Measurements from ENCODE around the gene OR6F1.
"Not testable (repeated sequence)": the region's sequence is repeated elsewhere in the genome, so short reads cannot be mapped to it uniquely, and the experiment has no call there.

Gene OR6F1

DNA sequence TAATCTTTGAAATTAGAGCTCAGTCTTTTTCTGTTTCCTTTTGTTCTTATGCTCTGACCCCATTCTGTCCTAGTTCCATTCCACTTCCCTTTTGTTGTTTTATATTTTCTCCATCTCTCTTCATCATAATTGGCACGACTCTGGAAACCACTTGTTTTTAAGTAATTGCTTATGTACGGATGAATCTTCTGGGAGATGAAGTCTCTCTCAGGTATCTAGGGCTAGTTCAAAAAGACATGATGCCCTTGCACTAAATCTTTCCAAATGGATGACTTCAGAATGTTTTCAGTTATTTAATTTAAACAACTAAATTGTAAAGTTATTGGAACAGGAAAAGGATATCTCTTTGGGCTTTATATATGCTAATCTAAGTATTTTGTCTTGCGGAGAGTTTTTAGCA lies at the start of gene OR6F1:
OR6F1 (minus strand) TSS at position 101 of the 400 bp plus-strand sequence. CDS start 3,891 bp downstream, outside the sequence.
- DNase-seq (ENCODE audit: low read depth), result no peak
- no peak for TF ChIP-seq CTCF (IDR thresholded peaks at IDR 0.05; ENCODE audit: low read length, missing control alignments)
- H3K4me3 ChIP-seq (replicated peaks; ENCODE audit: low read depth, low read length), result no peak within 1 kb of the TSS

DNA sequence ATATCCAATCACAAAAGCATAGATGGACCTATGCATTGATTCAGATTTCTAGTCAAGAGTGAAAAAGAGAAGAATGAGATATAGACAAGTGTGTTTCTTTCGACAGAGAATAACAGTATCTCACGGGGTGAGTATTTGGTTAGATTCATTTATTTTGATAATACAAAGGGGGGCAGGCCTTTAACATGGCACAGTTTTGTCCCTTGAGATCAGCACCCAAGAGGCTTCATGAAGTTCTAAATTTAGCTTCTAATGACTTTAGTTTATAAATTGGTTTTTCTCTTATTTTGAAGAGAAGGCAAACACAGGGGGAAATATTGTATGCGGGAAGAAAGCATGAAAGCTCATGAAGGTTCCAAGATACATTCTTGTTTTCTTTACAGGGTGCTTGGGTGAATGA lies 44.0 kb upstream of the OR6F1 start, which contains the start of gene OR1C1:
OR1C1 (minus strand) TSS at position 101 of the 400 bp plus-strand sequence. CDS start 2,150 bp downstream, outside the sequence.
- DNase-seq (ENCODE audit: low read depth), result no peak
- TF ChIP-seq CTCF (IDR thresholded peaks at IDR 0.05; ENCODE audit: low read length, missing control alignments), result no peak
- no peak within 1 kb of the TSS for H3K4me3 ChIP-seq (replicated peaks; ENCODE audit: low read depth, low read length)

- not testable (repeated sequence) for H3K4me3 ChIP-seq (replicated peaks; ENCODE audit: low read depth, low read length); DNase-seq (ENCODE audit: low read depth)
Observed at GRCh38 chr1:247754311-247754710, 37.9 kb upstream of the OR6F1 start.

DNA sequence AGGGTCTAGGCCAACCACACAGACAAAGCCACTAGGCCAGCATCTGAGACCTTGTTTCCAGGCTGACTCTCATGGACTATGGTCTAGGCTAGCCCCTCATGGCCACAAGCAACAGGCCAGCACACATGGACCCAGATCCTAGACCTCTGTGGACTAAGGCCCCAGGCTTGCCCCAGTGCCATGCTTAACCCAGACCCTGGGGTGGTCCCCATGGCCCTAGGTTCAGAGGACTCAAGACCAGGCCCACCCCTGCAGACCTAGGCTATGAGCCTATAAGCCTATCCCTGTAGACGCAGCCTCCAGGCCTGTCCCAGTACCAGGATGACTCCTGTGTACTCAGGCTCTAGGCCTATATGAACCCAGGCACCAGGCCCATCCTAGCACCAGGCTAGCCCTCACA lies 33.4 kb upstream of the OR6F1 start:
- H3K4me3 ChIP-seq (replicated peaks; ENCODE audit: low read depth, low read length), result no peak overlapping the region
- TF ChIP-seq CTCF (IDR thresholded peaks at IDR 0.05; ENCODE audit: low read length, missing control alignments), result no peak
- DNase-seq (ENCODE audit: low read depth), result no peak

- H3K4me3 ChIP-seq (replicated peaks; ENCODE audit: low read depth, low read length), result no peak within 1 kb of the TSS
- DNase-seq (ENCODE audit: low read depth), result no peak
- no peak for TF ChIP-seq CTCF (IDR thresholded peaks at IDR 0.05; ENCODE audit: low read length, missing control alignments)
Observed at GRCh38 chr1:247748041-247748440, 31.6 kb upstream of the OR6F1 start, which contains the start of gene OR14A2. OR14A2 (minus strand) TSS chr1:247748141.

- TF ChIP-seq CTCF (IDR thresholded peaks at IDR 0.05; ENCODE audit: low read length, missing control alignments), result no peak
- DNase-seq (ENCODE audit: low read depth), result peak; percentile 13
- H3K4me3 ChIP-seq (replicated peaks; ENCODE audit: low read depth, low read length), result no peak overlapping the region
Observed at GRCh38 chr1:247747616-247748015, 31.2 kb upstream of the OR6F1 start.

DNA sequence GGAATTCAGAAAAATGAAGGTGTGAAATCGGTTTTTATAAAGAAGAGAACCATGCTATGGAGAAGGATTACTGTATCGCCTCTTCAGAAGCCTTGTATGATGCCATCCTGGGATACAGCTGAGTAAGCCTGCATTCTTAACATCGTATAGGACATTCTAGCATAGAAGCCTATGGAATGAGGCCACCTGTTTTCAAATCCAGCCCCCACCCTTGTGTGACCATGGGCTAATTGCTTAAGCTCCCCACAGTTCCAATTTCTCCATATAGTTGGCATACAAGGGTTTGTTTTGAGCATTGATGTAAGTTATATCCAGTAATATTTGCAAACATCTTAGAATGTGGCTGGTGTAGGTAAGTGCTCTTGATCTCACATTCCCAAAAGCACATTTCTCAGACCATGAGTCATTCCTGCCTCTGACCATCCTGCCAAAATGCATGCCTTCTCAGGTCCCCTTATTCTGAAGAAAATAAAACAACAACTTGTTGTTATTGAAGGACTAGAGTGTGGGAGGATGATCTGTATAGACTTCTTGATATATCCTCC lies 30.0 kb upstream of the OR6F1 start:
- TF ChIP-seq CTCF (IDR thresholded peaks at IDR 0.05; ENCODE audit: low read length, missing control alignments), result no peak
- H3K4me3 ChIP-seq (replicated peaks; ENCODE audit: low read depth, low read length), result no peak overlapping the region
- DNase-seq (ENCODE audit: low read depth), result peak; percentile 24

GRCh38 chr1:247742215-247742760 lies 25.8 kb upstream of the OR6F1 start:
- peak; percentile 44 for DNase-seq (ENCODE audit: low read depth)
- H3K4me3 ChIP-seq (replicated peaks; ENCODE audit: low read depth, low read length), result not testable (repeated sequence)
